Measurements from ENCODE around the gene SEPTIN2. TPM values are rescaled to one million over a fixed set of nuclear protein-coding genes. Genes with fewer than 3 reads are reported as not detected.

Gene SEPTIN2
- total RNA-seq, 2 experiments from 2014 or later: 198 to 275 TPM

DNA sequence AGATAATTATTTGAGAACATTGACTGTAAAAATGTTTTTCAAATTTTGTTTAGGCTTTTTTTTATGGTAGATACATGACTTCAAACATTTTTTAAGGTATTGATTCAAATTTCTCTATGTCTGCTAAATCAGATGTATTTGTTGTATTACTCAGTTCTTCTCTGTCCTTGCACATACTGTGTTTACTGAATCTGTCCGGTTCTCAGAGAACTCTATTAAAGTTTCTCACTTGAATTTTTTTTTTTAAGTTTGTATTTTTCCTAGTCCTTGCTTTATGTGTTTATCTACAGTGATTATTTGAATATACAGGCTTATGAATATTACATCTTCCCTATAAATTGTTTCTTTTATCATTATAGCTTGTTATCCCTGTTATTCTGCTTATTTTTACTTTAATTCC is 5.3 kb downstream of the SEPTIN2 start:
- Histone ChIP-seq H3K36me3 (ENCODE audit: insufficient read depth, low read length) (peaks cover 84% of the 10 kb centered on the region), H3K27ac (ENCODE audit: low read depth, low read length, poor library complexity, severe bottlenecking) (no peak overlapping the region), H3K9me3 (ENCODE audit: low read length) (no peaks in the 10 kb centered on the region), H3K4me3 (ENCODE audit: low read depth, low read length, poor library complexity, severe bottlenecking) (no peak overlapping the region), H3K9me2 (ENCODE audit: insufficient read depth, low read length) (no peaks in the 10 kb centered on the region), H3K79me2 (ENCODE audit: insufficient read depth, low read depth, low read length) (peaks cover 100% of the 10 kb centered on the region), H4K20me1 (ENCODE audit: insufficient read depth, low read length) (peaks cover 67% of the 10 kb centered on the region), H2AFZ (ENCODE audit: low read length) (no peak overlapping the region), H3K4me1 (ENCODE audit: insufficient read depth, low read length, poor library complexity, severe bottlenecking) (peaks cover 79% of the 10 kb centered on the region), H3K4me2 (ENCODE audit: low read length) (peak overlapping the region; percentile 86; the same call in 1 of the 2 replicates)
- ChIA-PET POLR2A (no interaction called here), CTCF (ENCODE audit: unreplicated experiment) (no interaction called here)
- BruUV-seq (replicated peaks): no TSS peak
- TF ChIP-seq, protein P1, sequence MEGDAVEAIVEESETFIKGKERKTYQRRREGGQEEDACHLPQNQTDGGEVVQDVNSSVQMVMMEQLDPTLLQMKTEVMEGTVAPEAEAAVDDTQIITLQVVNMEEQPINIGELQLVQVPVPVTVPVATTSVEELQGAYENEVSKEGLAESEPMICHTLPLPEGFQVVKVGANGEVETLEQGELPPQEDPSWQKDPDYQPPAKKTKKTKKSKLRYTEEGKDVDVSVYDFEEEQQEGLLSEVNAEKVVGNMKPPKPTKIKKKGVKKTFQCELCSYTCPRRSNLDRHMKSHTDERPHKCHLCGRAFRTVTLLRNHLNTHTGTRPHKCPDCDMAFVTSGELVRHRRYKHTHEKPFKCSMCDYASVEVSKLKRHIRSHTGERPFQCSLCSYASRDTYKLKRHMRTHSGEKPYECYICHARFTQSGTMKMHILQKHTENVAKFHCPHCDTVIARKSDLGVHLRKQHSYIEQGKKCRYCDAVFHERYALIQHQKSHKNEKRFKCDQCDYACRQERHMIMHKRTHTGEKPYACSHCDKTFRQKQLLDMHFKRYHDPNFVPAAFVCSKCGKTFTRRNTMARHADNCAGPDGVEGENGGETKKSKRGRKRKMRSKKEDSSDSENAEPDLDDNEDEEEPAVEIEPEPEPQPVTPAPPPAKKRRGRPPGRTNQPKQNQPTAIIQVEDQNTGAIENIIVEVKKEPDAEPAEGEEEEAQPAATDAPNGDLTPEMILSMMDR (conservative IDR thresholded peaks at IDR 0.05; ENCODE audit: low read length): no peak
- no peak for TF ChIP-seq EZH2phosphoT487 (IDR thresholded peaks at IDR 0.05; ENCODE audit: borderline replicate concordance, low read depth, low read length)
- no peak for DNase-seq (ENCODE audit: low spot score)
- intact Hi-C loops (cut with micrococcal nuclease; ENCODE audit: unreplicated experiment): no loop called here

DNA sequence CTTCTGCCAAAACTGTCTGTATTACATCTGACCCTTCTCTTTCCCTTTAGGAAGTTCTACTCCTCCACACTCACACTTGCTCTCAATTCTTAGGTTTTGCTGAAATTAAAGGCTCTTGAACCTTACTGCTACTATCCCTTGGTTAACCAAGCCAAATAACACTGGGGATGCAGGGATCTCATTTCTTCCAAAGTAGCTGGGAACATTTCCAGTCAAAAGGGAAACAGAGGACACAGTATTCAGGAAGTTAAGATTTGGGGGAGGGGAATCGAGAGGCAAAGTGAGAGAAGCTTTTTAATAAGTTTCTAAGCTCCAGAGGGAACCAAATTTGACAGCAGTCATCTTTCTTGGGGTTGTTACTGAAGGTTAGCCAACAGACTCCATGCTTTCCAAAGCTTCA is 6.2 kb downstream of the SEPTIN2 start:
- BruUV-seq (replicated peaks): no TSS peak
- intact Hi-C loops (cut with micrococcal nuclease; ENCODE audit: unreplicated experiment): no loop called here
- CTCF ChIA-PET (ENCODE audit: unreplicated experiment): no interaction called here
- Histone ChIP-seq H3K4me1 (ENCODE audit: insufficient read depth, low read length, poor library complexity, severe bottlenecking) (peaks cover 79% of the 10 kb centered on the region), H3K27ac (ENCODE audit: low read depth, low read length, poor library complexity, severe bottlenecking) (no peak overlapping the region), H2AFZ (ENCODE audit: low read length) (no peak overlapping the region), H3K9me3 (ENCODE audit: low read length) (no peaks in the 10 kb centered on the region), H3K79me2 (ENCODE audit: insufficient read depth, low read depth, low read length) (peaks cover 93% of the 10 kb centered on the region), H4K20me1 (ENCODE audit: insufficient read depth, low read length) (peaks cover 63% of the 10 kb centered on the region), H3K4me2 (ENCODE audit: low read length) (peak overlapping the region; percentile 86), H3K36me3 (ENCODE audit: insufficient read depth, low read length) (peaks cover 89% of the 10 kb centered on the region), H3K4me3 (ENCODE audit: low read depth, low read length, poor library complexity, severe bottlenecking) (no peak overlapping the region), H3K9me2 (ENCODE audit: insufficient read depth, low read length) (no peaks in the 10 kb centered on the region)
- no peak for DNase-seq (ENCODE audit: low spot score)
- POLR2A ChIA-PET: no interaction called here
- TF ChIP-seq EZH2phosphoT487 (IDR thresholded peaks at IDR 0.05; ENCODE audit: borderline replicate concordance, low read depth, low read length): no peak
- TF ChIP-seq, protein P1 (conservative IDR thresholded peaks at IDR 0.05; ENCODE audit: low read length): no peak

DNA sequence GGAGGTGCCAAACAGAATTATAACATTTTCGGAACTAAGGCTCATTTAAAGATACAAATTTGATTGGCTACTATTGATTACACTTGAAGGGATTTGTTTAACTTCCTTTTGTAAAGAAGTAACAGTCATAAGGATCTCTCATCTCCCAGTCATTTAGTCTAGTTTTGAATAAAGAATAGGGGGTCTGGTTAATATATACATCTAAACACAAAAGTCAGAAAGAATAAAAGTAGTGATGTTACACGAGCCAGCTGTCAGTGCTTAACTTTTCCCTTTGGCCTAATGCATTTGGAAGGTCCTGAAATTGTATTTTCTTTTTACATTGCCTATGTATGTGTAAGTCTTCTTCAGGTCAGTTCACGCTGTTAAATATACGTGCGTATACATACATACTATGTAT is 8.1 kb downstream of the SEPTIN2 start:
- H3K27ac ChIP-seq (ENCODE audit: low read depth, low read length, poor library complexity, severe bottlenecking): no peak overlapping the region
- DNase-seq (ENCODE audit: low spot score): no peak
- BruUV-seq (replicated peaks): no TSS peak
- POLR2A ChIA-PET: interaction anchor here (0.7 to 0.9 kb wide), 2 partner anchors 7 to 34 kb away, joined by 3 to 5 read pairs; no protein-coding TSS in a partner anchor
- H4K20me1 ChIP-seq (ENCODE audit: insufficient read depth, low read length): peaks cover 48% of the 10 kb centered on the region
- peaks cover 94% of the 10 kb centered on the region for H3K36me3 ChIP-seq (ENCODE audit: insufficient read depth, low read length)
- H3K79me2 ChIP-seq (ENCODE audit: insufficient read depth, low read depth, low read length): peaks cover 74% of the 10 kb centered on the region
- H3K9me2 ChIP-seq (ENCODE audit: insufficient read depth, low read length): no peaks in the 10 kb centered on the region
- intact Hi-C loops (cut with micrococcal nuclease; ENCODE audit: unreplicated experiment): no loop called here
- H3K4me2 ChIP-seq (ENCODE audit: low read length): peak overlapping the region; percentile 35
- H3K9me3 ChIP-seq (ENCODE audit: low read length): no peaks in the 10 kb centered on the region
- CTCF ChIA-PET (ENCODE audit: unreplicated experiment): no interaction called here
- peaks cover 64% of the 10 kb centered on the region for H3K4me1 ChIP-seq (ENCODE audit: insufficient read depth, low read length, poor library complexity, severe bottlenecking)
- H2AFZ ChIP-seq (ENCODE audit: low read length): no peak overlapping the region
- TF ChIP-seq, protein P1 (conservative IDR thresholded peaks at IDR 0.05; ENCODE audit: low read length): no peak
- TF ChIP-seq EZH2phosphoT487 (IDR thresholded peaks at IDR 0.05; ENCODE audit: borderline replicate concordance, low read depth, low read length): no peak
- H3K4me3 ChIP-seq (ENCODE audit: low read depth, low read length, poor library complexity, severe bottlenecking): no peak overlapping the region

Data from OCI-LY7 (cell line).